MCF 10A (cell line): ENCODE results near the gene KCNG1. TPM values are rescaled to one million over a fixed set of nuclear protein-coding genes. Genes with fewer than 3 reads are reported as not detected.

Experiments used
- BruUV-seq: library from RNA; stranded (reverse); fragments of 400-500 nt; replicated peaks from 2 replicates; lab custom pipeline; 2021; lab: Mats Ljungman, UMichigan
- CTCF ChIA-PET: fragments of 300-600 bp; sonication (Branson Sonifier 250); formaldehyde crosslinking; extraction: SDS; loops from one replicate; lab custom pipeline; 2021; ENCODE audit warnings: antibody characterized with exemption, inconsistent platforms; lab: Yijun Ruan, JAX
- POLR2A ChIA-PET: fragments of 300-600, 350-650 bp; sonication (Branson Sonifier 250); formaldehyde crosslinking; extraction: SDS; loops from one replicate; lab custom pipeline; 2020; ENCODE audit warnings: antibody characterized with exemption, inconsistent platforms; lab: Yijun Ruan, JAX
- DNase-seq: peaks from one replicate; pipeline ENCODE4 v3.0.0-alpha.2; 2018; ENCODE audit not compliant: unreplicated experiment
- H3K27ac Mint-ChIP-seq: one replicate; pipeline ENCODE4 v1.8.0; 2022; ENCODE audit warnings: mild to moderate bottlenecking, low read depth, mixed read lengths; ENCODE audit not compliant: unreplicated experiment
- H3K27me3 Mint-ChIP-seq: one replicate; pipeline ENCODE4 v1.8.0; 2022; ENCODE audit warnings: mixed read lengths; ENCODE audit not compliant: insufficient read depth, unreplicated experiment
- H3K36me3 Mint-ChIP-seq: one replicate; pipeline ENCODE4 v1.8.0; 2022; ENCODE audit warnings: mild to moderate bottlenecking, moderate library complexity, mixed read lengths; ENCODE audit not compliant: insufficient read depth, unreplicated experiment
- H3K4me1 Mint-ChIP-seq: one replicate; pipeline ENCODE4 v1.8.0; 2022; ENCODE audit warnings: mixed read lengths; ENCODE audit not compliant: insufficient read depth, unreplicated experiment
- H3K4me3 Mint-ChIP-seq: one replicate; pipeline ENCODE4 v1.8.0; 2022; ENCODE audit warnings: mild to moderate bottlenecking, moderate library complexity, mixed read lengths; ENCODE audit not compliant: unreplicated experiment
- H3K9me3 Mint-ChIP-seq: one replicate; pipeline ENCODE4 v1.8.0; 2022; ENCODE audit warnings: mixed read lengths; ENCODE audit not compliant: unreplicated experiment
- intact Hi-C: fragments of 100-400 bp; cut with micrococcal nuclease; formaldehyde crosslinking; loops from 2 replicates; pipeline ENCODE4 v1.14.1; 2022
- total RNA-seq: library from RNA; stranded (reverse); gene quantifications from 2 replicates; pipeline ENCODE4 v1.2.3, GENCODE V29; 2022
- TF ChIP-seq, protein P1 (sequence below): fragments of 200-600 bp; IDR thresholded peaks from one replicate; pipeline ENCODE4 v1.8.0; 2022; ENCODE audit warnings: antibody characterized with exemption, mild to moderate bottlenecking; ENCODE audit not compliant: unreplicated experiment

KCNG1 gene
- total RNA-seq, 1 experiment from 2014 or later, result 24.8 TPM

DNA sequence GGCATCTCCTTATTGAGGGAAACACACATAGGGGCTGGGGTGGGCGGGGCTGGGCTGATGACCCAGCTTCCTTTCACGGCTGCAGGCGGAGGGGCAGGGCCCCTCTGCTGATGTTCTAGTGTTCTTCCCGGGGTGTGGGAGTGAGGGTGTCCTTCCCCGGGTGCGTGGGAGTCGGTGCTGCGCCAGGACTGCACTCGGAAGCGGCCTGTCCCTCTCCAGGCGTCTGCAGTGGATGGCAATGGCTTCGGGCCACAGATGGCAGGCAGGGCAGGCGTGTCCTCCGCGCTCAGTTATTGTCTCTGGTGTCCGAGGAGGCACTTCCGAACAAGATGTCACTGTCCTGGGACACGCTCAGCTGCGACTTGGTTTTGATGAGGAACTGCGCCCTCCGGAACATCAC lies 19.2 kb downstream of the KCNG1 start:
- H3K4me3 Mint-ChIP-seq, result no peak overlapping the region
- TF ChIP-seq, protein P1, sequence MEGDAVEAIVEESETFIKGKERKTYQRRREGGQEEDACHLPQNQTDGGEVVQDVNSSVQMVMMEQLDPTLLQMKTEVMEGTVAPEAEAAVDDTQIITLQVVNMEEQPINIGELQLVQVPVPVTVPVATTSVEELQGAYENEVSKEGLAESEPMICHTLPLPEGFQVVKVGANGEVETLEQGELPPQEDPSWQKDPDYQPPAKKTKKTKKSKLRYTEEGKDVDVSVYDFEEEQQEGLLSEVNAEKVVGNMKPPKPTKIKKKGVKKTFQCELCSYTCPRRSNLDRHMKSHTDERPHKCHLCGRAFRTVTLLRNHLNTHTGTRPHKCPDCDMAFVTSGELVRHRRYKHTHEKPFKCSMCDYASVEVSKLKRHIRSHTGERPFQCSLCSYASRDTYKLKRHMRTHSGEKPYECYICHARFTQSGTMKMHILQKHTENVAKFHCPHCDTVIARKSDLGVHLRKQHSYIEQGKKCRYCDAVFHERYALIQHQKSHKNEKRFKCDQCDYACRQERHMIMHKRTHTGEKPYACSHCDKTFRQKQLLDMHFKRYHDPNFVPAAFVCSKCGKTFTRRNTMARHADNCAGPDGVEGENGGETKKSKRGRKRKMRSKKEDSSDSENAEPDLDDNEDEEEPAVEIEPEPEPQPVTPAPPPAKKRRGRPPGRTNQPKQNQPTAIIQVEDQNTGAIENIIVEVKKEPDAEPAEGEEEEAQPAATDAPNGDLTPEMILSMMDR, result no peak
- H3K27ac Mint-ChIP-seq, result no peak overlapping the region
- H3K9me3 Mint-ChIP-seq, result no peaks in the 10 kb centered on the region
- peaks cover 5% of the 10 kb centered on the region for H3K36me3 Mint-ChIP-seq
- ChIA-PET CTCF (interaction anchor here (1.8 to 3.7 kb wide), 3 partner anchors 10 to 303 kb away, joined by 9 to 20 read pairs (median 11); no protein-coding TSS in a partner anchor), POLR2A (no interaction called here)
- intact Hi-C loops, result no loop called here
- no peak for DNase-seq
- H3K27me3 Mint-ChIP-seq, result no peaks in the 10 kb centered on the region
- BruUV-seq, result no TSS peak
- peaks cover 6% of the 10 kb centered on the region for H3K4me1 Mint-ChIP-seq

DNA sequence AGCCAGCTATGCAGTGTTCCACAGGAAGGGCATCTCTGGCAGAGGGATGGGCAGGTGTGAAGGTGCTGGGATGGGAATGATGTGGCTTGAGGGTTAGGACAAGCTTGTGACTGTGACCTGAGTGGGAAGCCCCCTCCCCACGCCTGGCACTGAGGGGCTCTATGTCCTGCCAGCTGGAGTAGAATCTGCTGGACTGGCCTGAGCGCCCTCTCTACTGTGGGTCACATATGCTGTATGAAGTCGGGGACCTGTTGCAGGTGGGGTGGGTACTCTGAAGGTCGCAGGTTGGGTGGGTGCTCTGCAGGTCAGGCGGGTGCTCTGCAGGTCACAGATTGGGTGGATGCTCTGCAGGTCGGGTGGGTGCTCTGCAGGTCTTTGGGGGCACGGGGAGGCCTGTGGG lies 20.3 kb downstream of the KCNG1 start:
- Mint-ChIP-seq H3K36me3 (peaks cover 5% of the 10 kb centered on the region), H3K4me1 (peaks cover 6% of the 10 kb centered on the region), H3K27me3 (no peaks in the 10 kb centered on the region), H3K4me3 (no peak overlapping the region), H3K9me3 (no peaks in the 10 kb centered on the region), H3K27ac (no peak overlapping the region)
- no TSS peak for BruUV-seq
- intact Hi-C loops, result no loop called here
- TF ChIP-seq, protein P1, result no peak
- ChIA-PET CTCF (interaction anchor here (0.9 to 1.8 kb wide), 3 partner anchors 10 to 305 kb away, joined by 4 to 11 read pairs (median 11); no protein-coding TSS in a partner anchor), POLR2A (no interaction called here)
- no peak for DNase-seq

DNA sequence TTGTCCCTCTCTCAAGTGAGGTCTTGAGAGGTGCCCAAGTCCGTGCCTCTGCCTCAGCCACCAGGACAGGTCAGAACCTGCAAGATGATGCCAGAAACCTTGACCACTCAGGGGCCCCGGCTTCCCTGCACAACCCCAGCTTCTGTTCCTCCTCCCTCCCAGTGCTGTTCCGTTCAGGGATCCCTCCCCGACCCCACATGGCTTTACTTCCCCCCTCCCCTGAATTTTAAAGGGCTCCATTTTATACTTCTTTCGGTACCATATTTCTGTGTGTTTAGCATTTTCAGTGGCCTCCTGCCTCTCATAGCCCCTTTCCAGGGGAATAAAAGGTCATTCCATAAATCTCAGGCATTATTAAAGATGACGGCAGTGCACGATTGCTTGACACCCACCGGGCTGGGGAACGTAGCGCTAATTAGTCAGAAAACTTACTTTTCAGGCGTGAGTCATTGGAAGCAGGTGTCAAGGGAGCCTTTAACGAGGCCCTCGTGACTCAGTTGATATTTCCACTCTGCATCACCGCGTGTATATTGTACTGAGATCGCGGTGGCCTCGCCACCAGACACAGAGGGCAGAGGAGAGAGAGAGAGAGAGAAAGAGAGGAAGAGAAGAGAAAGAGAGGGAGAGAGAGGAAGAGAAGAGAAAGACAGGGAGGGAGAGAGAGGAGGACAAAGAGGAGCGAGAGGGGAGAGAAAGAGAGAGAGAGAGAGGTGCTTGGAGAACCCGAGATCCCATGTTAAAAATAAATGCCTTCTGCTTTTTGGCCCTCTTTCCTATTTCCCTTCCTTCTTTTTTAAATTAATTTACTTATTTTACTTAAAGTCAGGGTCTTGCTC lies 21.3 kb downstream of the KCNG1 start:
- peaks cover 6% of the 10 kb centered on the region for H3K4me1 Mint-ChIP-seq
- no peak overlapping the region for H3K4me3 Mint-ChIP-seq
- POLR2A ChIA-PET, result interaction anchor here (0.6 to 0.7 kb wide), 4 partner anchors 9 to 541 kb away, joined by 3 read pairs; no protein-coding TSS in a partner anchor
- CTCF ChIA-PET, result interaction anchor here (0.9 to 1.8 kb wide), 8 partner anchors 9 to 325 kb away, joined by 4 to 11 read pairs (median 4); no protein-coding TSS in a partner anchor
- no peak overlapping the region for H3K27ac Mint-ChIP-seq
- no TSS peak for BruUV-seq
- H3K36me3 Mint-ChIP-seq, result peaks cover 5% of the 10 kb centered on the region
- no peaks in the 10 kb centered on the region for H3K9me3 Mint-ChIP-seq
- DNase-seq, result no peak
- intact Hi-C loops, result no loop called here
- TF ChIP-seq, protein P1, result no peak
- no peaks in the 10 kb centered on the region for H3K27me3 Mint-ChIP-seq

DNA sequence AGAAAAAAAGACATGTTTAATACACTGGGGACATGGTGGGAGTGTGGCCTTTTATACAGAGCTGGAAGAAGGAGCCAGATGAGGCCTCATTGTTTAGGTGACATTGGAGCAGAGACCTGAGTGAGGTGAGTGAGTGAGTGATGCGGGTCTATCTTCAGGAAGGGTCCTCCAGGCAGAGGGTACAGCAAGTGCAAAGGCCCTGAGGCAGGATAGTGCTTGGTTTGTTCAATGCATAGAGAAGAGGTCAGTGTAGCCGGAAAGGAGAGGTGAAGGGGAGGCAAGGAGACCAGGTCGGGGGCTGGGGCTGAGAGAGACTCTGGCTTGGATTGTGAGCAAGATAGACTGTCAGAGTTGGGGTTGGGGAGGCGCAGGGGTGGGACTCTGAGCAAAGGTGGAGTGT lies 23.6 kb downstream of the KCNG1 start:
- CTCF ChIA-PET, result interaction anchor here (0.5 to 22.3 kb wide), 5 partner anchors 16 to 326 kb away, joined by 3 to 810 read pairs (median 3); no protein-coding TSS in a partner anchor
- BruUV-seq, result no TSS peak
- no peaks in the 10 kb centered on the region for H3K9me3 Mint-ChIP-seq
- POLR2A ChIA-PET, result interaction anchor here (1.5 kb wide), 1 partner anchor 12 kb away, joined by 3 read pairs; no protein-coding TSS in a partner anchor
- peaks cover 6% of the 10 kb centered on the region for H3K4me1 Mint-ChIP-seq
- no peaks in the 10 kb centered on the region for H3K27me3 Mint-ChIP-seq
- TF ChIP-seq, protein P1, result no peak
- intact Hi-C loops, result no loop called here
- DNase-seq, result no peak
- no peak overlapping the region for H3K4me3 Mint-ChIP-seq
- H3K36me3 Mint-ChIP-seq, result no peaks in the 10 kb centered on the region
- no peak overlapping the region for H3K27ac Mint-ChIP-seq
